Measurements from ENCODE around the gene DOCK1. TPM values are rescaled to one million over a fixed set of nuclear protein-coding genes. Genes with fewer than 3 reads are reported as not detected.

Gene DOCK1
- total RNA-seq, 2 donors from 2014 or later = 72.4 to 89.3 TPM

DNA sequence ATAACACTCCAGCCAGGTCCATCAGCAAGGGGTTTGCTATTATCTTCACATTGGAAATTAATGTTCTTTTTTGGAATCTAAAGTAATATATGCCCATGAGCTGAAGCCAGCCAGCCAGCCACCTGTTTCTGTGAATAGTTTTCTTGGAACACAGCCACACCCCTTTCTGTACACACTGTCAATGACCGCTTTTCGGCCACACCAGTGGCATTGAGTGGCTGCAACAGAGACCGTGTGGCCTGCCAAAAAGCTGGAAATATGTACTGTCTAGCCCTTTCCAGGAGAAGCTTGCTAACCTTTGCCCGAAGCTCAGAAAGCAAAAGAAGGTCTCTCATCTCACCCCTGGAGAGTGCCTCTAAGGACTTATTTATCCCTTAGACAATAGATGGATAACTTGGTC, 545.4 kb downstream of the DOCK1 start:
- H3K4me1 ChIP-seq (ENCODE audit: control insufficient read depth, insufficient read depth, low read length) = no peaks in the 10 kb centered on the region
- H3K9ac ChIP-seq (ENCODE audit: extremely low read depth, low read length, poor library complexity, severe bottlenecking) = no peak overlapping the region
- H3K4me3 ChIP-seq (ENCODE audit: low read length) = no peak overlapping the region
- TF ChIP-seq, protein P1, sequence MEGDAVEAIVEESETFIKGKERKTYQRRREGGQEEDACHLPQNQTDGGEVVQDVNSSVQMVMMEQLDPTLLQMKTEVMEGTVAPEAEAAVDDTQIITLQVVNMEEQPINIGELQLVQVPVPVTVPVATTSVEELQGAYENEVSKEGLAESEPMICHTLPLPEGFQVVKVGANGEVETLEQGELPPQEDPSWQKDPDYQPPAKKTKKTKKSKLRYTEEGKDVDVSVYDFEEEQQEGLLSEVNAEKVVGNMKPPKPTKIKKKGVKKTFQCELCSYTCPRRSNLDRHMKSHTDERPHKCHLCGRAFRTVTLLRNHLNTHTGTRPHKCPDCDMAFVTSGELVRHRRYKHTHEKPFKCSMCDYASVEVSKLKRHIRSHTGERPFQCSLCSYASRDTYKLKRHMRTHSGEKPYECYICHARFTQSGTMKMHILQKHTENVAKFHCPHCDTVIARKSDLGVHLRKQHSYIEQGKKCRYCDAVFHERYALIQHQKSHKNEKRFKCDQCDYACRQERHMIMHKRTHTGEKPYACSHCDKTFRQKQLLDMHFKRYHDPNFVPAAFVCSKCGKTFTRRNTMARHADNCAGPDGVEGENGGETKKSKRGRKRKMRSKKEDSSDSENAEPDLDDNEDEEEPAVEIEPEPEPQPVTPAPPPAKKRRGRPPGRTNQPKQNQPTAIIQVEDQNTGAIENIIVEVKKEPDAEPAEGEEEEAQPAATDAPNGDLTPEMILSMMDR (conservative IDR thresholded peaks at IDR 0.05) = no peak
- Mint-ChIP-seq H3K27ac (no peak overlapping the region), H3K27me3 (ENCODE audit: insufficient read depth) (no peaks in the 10 kb centered on the region), H3K36me3 (ENCODE audit: low read depth) (peaks cover 55% of the 10 kb centered on the region), H3K4me1 (peaks cover 3% of the 10 kb centered on the region), H3K9me3 (no peaks in the 10 kb centered on the region), H3K4me3 (no peak overlapping the region)
- H3K9me3 ChIP-seq (ENCODE audit: control insufficient read depth, low read length) = no peaks in the 10 kb centered on the region
- H3K36me3 ChIP-seq (ENCODE audit: control insufficient read depth, insufficient read depth, low read length) = peaks cover 38% of the 10 kb centered on the region
- no peaks in the 10 kb centered on the region for H3K27me3 ChIP-seq (ENCODE audit: control insufficient read depth, insufficient read depth, low read length, poor library complexity, severe bottlenecking)
- WGBS, 2 experiments (ENCODE audit: insufficient coverage in 1 of 2, insufficient read length in 1 of 2) = 87 to 90% methylated on average over 3 to 4 of the region's 4 CpGs
- DNase-seq = no peak
- H3K27ac ChIP-seq (ENCODE audit: low read depth, low read length) = no peak overlapping the region

DNA sequence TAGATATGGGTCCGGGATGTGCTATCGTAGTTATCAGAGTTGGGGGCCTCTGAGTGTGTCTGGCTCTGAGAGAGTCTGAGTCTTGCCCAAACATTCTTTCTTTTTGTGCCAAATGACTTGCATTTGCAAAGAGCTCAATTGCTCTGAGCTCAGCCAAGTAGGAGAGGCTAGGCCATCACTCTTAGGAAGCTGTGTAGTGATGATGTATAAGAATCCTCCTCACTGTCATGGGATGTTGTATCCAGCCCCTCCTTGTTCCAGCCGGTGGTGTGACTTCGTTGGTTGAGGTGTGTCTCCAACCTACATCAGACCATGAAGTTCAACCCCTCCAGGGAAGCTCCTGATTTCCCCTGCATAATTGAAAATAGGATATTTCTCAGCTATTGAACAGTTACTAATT, 546.4 kb downstream of the DOCK1 start:
- no peak for DNase-seq
- Mint-ChIP-seq H3K4me3 (no peak overlapping the region), H3K9me3 (no peaks in the 10 kb centered on the region), H3K27me3 (ENCODE audit: insufficient read depth) (no peaks in the 10 kb centered on the region), H3K27ac (no peak overlapping the region), H3K4me1 (peaks cover 2% of the 10 kb centered on the region), H3K36me3 (ENCODE audit: low read depth) (peaks cover 55% of the 10 kb centered on the region)
- H3K27ac ChIP-seq (ENCODE audit: low read depth, low read length) = no peak overlapping the region
- no peaks in the 10 kb centered on the region for H3K4me1 ChIP-seq (ENCODE audit: control insufficient read depth, insufficient read depth, low read length)
- H3K9ac ChIP-seq (ENCODE audit: extremely low read depth, low read length, poor library complexity, severe bottlenecking) = no peak overlapping the region
- H3K4me3 ChIP-seq (ENCODE audit: low read length) = no peak overlapping the region
- TF ChIP-seq, protein P1 (conservative IDR thresholded peaks at IDR 0.05) = no peak
- H3K27me3 ChIP-seq (ENCODE audit: control insufficient read depth, insufficient read depth, low read length, poor library complexity, severe bottlenecking) = no peaks in the 10 kb centered on the region
- H3K9me3 ChIP-seq (ENCODE audit: control insufficient read depth, low read length) = no peaks in the 10 kb centered on the region
- H3K36me3 ChIP-seq (ENCODE audit: control insufficient read depth, insufficient read depth, low read length) = peaks cover 37% of the 10 kb centered on the region
- 94 to 97% methylated on average over 2 to 4 of the region's 4 CpGs for WGBS, 2 experiments (ENCODE audit: insufficient coverage in 1 of 2, insufficient read length in 1 of 2)

DNA sequence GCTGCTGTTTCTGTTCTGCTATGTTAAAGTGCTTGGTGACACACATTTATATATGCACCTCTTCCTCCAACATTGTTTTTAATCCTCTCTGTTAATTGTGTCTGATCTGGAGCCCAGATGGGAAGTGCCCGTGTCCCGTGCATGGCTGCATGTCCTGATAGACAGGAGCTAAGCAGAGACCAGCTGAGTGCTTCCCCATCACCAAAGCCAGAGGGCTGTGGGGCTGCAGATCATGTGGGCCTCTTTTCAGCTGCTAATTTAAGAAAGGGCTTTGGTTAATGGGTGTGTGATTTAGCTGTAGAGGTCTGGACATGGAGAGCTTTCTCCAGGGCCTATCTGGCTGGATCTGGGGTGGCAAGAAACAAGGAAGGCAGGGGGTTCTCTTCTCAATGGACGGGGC, 547.3 kb downstream of the DOCK1 start:
- peaks cover 36% of the 10 kb centered on the region for H3K36me3 ChIP-seq (ENCODE audit: control insufficient read depth, insufficient read depth, low read length)
- no peak for DNase-seq
- H3K27ac ChIP-seq (ENCODE audit: low read depth, low read length) = no peak overlapping the region
- WGBS, 2 experiments (ENCODE audit: insufficient coverage in 1 of 2, insufficient read length in 1 of 2) = 87 to 89% methylated on average over 1 to 3 of the region's 3 CpGs
- no peaks in the 10 kb centered on the region for H3K4me1 Mint-ChIP-seq
- no peak overlapping the region for H3K4me3 Mint-ChIP-seq
- peaks cover 47% of the 10 kb centered on the region for H3K36me3 Mint-ChIP-seq (ENCODE audit: low read depth)
- H3K27ac Mint-ChIP-seq = no peak overlapping the region
- H3K27me3 Mint-ChIP-seq (ENCODE audit: insufficient read depth) = no peaks in the 10 kb centered on the region
- H3K4me3 ChIP-seq (ENCODE audit: low read length) = no peak overlapping the region
- H3K9me3 ChIP-seq (ENCODE audit: control insufficient read depth, low read length) = no peaks in the 10 kb centered on the region
- H3K9me3 Mint-ChIP-seq = no peaks in the 10 kb centered on the region
- no peaks in the 10 kb centered on the region for H3K4me1 ChIP-seq (ENCODE audit: control insufficient read depth, insufficient read depth, low read length)
- H3K27me3 ChIP-seq (ENCODE audit: control insufficient read depth, insufficient read depth, low read length, poor library complexity, severe bottlenecking) = no peaks in the 10 kb centered on the region
- no peak overlapping the region for H3K9ac ChIP-seq (ENCODE audit: extremely low read depth, low read length, poor library complexity, severe bottlenecking)
- TF ChIP-seq, protein P1 (conservative IDR thresholded peaks at IDR 0.05) = no peak

Measured in endodermal cell (in vitro differentiated cells).